Loucy (cell line): ENCODE data around the gene RC3H1.

Experiments
- EZH2phosphoT487 ChIP-seq: fragments of 200-600 bp; IDR thresholded peaks from 2 replicates; pipeline ENCODE4 v1.6.1; 2018; ENCODE audit warnings: antibody characterized with exemption, mild to moderate bottlenecking, moderate library complexity, borderline replicate concordance
- TF ChIP-seq, protein P1 (sequence below): fragments of 200-600 bp; sonication (generic); conservative IDR thresholded peaks from 2 replicates; pipeline ENCODE4 v1.5.1; 2014; ENCODE audit warnings: mild to moderate bottlenecking, antibody characterized with exemption, low read length

DNA sequence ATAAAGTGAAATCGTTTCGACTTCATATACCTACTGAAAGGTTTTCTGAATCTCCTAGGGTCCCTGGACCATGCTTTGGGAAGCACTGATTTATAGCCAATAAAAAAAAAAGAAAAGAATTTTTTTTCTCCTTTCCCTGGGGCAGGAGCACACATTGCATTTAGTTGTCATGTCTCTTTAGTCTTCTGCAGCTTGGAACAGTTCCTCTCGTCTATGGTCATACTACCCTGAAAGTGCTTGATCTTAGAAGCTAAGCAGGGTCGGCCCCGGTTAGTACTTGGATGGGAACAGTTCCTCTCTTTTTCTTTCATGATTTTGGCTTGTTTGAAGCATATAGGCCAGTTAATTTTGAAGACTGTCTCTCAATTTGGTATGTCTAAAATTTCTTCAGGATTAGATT is 101.3 kb downstream of the RC3H1 start:
- TF ChIP-seq, protein P1, sequence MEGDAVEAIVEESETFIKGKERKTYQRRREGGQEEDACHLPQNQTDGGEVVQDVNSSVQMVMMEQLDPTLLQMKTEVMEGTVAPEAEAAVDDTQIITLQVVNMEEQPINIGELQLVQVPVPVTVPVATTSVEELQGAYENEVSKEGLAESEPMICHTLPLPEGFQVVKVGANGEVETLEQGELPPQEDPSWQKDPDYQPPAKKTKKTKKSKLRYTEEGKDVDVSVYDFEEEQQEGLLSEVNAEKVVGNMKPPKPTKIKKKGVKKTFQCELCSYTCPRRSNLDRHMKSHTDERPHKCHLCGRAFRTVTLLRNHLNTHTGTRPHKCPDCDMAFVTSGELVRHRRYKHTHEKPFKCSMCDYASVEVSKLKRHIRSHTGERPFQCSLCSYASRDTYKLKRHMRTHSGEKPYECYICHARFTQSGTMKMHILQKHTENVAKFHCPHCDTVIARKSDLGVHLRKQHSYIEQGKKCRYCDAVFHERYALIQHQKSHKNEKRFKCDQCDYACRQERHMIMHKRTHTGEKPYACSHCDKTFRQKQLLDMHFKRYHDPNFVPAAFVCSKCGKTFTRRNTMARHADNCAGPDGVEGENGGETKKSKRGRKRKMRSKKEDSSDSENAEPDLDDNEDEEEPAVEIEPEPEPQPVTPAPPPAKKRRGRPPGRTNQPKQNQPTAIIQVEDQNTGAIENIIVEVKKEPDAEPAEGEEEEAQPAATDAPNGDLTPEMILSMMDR: no peak
- no peak for TF ChIP-seq EZH2phosphoT487
